NCI-H1417 (cell line): ENCODE data around the gene APPBP2.
"Not testable (repeated sequence)": the region's sequence is repeated elsewhere in the genome, so short reads cannot be mapped to it uniquely, and the experiment has no call there.

Experiments
- DNase-seq, 3 experiments: peaks; one replicate each; lab custom pipeline; 2025; lab: John Stamatoyannopoulos, UW

APPBP2 gene

GRCh38 chr17:60435244-60436167 lies 90.5 kb downstream of the APPBP2 start:
- peak; percentile 55 to 86 (median 80) for DNase-seq

- DNase-seq = not testable (repeated sequence)
Measured at GRCh38 chr17:60433021-60433997, 92.7 kb downstream of the APPBP2 start.

GRCh38 chr17:60430561-60430960 lies 95.5 kb downstream of the APPBP2 start:
- not testable (repeated sequence) for DNase-seq

DNA sequence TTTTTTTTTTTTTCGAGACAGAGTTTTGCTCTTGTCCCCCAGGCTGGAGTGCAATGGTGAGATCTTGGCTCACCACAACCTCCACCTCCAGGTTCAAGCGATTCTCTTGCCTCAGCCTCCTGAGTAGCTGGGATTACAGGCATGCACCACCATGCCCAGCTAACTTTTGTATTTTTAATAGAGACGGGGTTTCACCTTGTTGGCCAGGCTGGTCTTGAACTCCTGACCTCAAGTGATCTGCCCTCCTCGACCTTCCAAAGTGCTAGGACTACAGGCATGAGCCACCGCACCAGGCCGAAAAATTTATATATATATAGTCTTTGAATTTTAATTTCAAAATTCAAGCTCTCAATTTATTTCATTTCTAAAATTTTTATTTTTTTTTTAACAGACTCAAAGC lies 97.6 kb downstream of the APPBP2 start:
- not testable (repeated sequence) for DNase-seq

- DNase-seq = no peak
Measured at GRCh38 chr17:60426596-60426995, 99.4 kb downstream of the APPBP2 start.

GRCh38 chr17:60425626-60426025 lies 100.4 kb downstream of the APPBP2 start:
- DNase-seq = no peak

DNA sequence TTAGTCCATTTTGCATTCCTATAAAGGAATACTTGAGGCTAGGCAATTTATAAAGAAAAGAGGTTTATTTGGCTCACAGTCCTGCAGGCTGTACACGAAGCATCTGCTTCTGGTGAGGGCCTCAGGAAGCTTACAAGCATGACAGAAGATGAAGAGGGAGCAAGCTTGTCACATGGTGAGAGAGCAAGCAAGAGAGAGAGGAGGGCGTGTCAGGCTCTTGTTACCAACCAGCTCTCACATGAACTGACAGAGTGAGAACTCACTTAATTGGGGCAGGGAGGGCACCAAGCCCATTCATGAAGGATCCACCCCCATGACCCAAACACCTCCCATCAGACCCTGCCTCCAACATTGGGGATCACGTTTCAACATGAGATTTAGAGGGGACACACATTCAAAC lies 102.2 kb downstream of the APPBP2 start:
- no peak for DNase-seq

GRCh38 chr17:60422162-60422665 lies 103.8 kb downstream of the APPBP2 start, which contains the start of gene CHCT1:
TSS of gene CHCT1 (plus strand) at chr17:60422489. CDS start at chr17:60422593, 104 bp downstream.
- DNase-seq = no peak

- peak in 2 of 3 experiments; percentile 33 to 50 for DNase-seq
Measured at GRCh38 chr17:60421273-60422161, 104.5 kb downstream of the APPBP2 start.

GRCh38 chr17:60419875-60420274 lies 106.2 kb downstream of the APPBP2 start:
- DNase-seq = not testable (repeated sequence)

DNA sequence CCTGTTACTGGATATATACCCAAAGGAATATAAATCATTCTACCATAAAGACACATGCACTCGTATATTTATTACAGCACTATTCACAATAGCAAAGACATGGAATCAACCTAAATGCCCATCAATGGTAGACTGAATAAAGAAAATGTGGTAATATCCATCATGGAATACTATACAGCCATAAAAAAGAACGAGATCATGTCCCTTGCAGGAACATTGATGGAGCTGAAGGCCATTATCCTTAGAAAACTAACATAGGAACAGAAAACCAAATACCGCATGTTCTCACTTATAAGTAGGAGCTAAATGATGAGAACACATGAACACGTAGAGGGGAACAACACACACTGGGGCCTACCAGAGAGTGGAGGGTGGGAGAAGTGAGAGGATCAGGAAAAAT lies 107.0 kb downstream of the APPBP2 start:
- DNase-seq = not testable (repeated sequence)

GRCh38 chr17:60416368-60416925 lies 109.6 kb downstream of the APPBP2 start:
- no peak for DNase-seq

- DNase-seq = no peak
Measured at GRCh38 chr17:60415146-60415545, 110.9 kb downstream of the APPBP2 start.

- DNase-seq = no peak
Measured at GRCh38 chr17:60412701-60413100, 113.3 kb downstream of the APPBP2 start.

DNA sequence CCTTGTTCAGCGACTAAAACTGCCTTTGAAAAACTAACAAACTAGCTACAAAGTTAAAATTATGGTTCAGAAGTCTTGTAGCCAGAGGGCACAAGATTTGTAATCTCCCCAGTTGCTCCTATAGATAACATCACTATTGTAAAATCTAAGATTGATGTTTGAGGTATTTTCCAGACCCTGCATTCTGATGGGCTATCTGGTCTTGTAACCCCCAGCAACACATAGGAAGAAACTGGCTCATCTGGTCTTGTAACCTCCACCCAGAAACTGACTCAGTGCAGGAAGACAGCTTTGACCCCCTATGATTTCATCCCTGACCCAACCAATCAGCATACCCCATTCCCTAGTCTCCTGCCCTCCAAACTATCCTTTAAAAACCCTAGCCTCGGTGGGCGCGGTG lies 116.0 kb downstream of the APPBP2 start:
- DNase-seq = no peak

DNA sequence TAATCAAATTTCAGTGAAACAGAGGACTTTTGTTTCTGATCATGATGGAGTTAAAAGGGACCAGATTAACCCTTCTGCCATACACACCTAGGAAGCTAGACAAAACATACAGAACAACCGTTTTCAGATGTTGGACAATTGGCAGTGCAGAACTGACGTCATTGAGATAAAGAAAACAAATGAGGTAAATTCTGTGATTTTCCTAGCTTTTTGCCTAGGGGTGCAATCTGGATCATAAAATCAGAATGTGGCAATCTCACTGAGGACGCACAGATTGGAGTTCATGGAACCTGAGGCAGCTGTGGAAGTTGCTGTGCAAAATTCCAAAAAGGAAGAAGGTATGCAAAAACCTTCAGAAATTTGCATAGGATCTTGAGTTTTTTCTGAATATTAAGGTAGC lies 119.2 kb downstream of the APPBP2 start:
- no peak for DNase-seq

GRCh38 chr17:60403962-60404361 lies 122.1 kb downstream of the APPBP2 start:
- no peak for DNase-seq

- no peak for DNase-seq
Measured at GRCh38 chr17:60403523-60403810, 122.6 kb downstream of the APPBP2 start.

GRCh38 chr17:60401819-60402218 lies 124.2 kb downstream of the APPBP2 start:
- DNase-seq = no peak

- DNase-seq = no peak
Measured at GRCh38 chr17:60398227-60398959, 127.6 kb downstream of the APPBP2 start.
